SK-N-SH treated with all-trans-retinoic acid at 6 μM for 48 hours (cell line): ENCODE data around the gene TMEM131.

ENCODE experiments used
- ATAC-seq: fragments of 200-7000 bp; cut with Tn5 transposase; 3 replicates; pipeline ENCODE4 v1.9.1; 2020; ENCODE audit warnings: mild to moderate bottlenecking, moderate library complexity
- ARNTL ChIP-seq: fragments of 450-650 bp; formaldehyde crosslinking; IDR thresholded peaks from 2 replicates; pipeline ENCODE4 v1.5.0; 2020; ENCODE audit warnings: low read depth, mild to moderate bottlenecking, moderate library complexity, borderline replicate concordance
- BACH2 ChIP-seq: fragments of 250-450 bp; sonication (Bioruptor Pico); IDR thresholded peaks from 2 replicates; pipeline ENCODE4 v1.9.0; 2021; ENCODE audit warnings: mild to moderate bottlenecking, borderline replicate concordance
- CREB5 ChIP-seq: fragments of 250-450 bp; sonication (Bioruptor Pico); IDR thresholded peaks from 2 replicates; pipeline ENCODE4 v1.5.1; 2020; ENCODE audit warnings: low read depth, mild to moderate bottlenecking, moderate library complexity
- CSDC2 ChIP-seq: fragments of 250-450 bp; sonication (Bioruptor Pico); IDR thresholded peaks from 2 replicates; pipeline ENCODE4 v1.5.0; 2020; ENCODE audit warnings: mild to moderate bottlenecking, moderate library complexity
- CSRNP3 ChIP-seq: fragments of 250-450 bp; sonication (Bioruptor Pico); IDR thresholded peaks from 2 replicates; pipeline ENCODE4 v1.5.1; 2021; ENCODE audit warnings: mild to moderate bottlenecking, moderate library complexity
- ESRRG ChIP-seq: fragments of 250-450 bp; sonication (Bioruptor Pico); IDR thresholded peaks from 2 replicates; pipeline ENCODE4 v1.6.1; 2021; ENCODE audit warnings: mild to moderate bottlenecking
- GLIS3 ChIP-seq: fragments of 250-450 bp; sonication (Bioruptor Pico); IDR thresholded peaks from 2 replicates; pipeline ENCODE4 v1.5.0; 2020; ENCODE audit warnings: mild to moderate bottlenecking, moderate library complexity
- ISL1 ChIP-seq: fragments of 250-450 bp; sonication (Bioruptor Pico); IDR thresholded peaks from 2 replicates; pipeline ENCODE4 v2.1.2; 2022; ENCODE audit warnings: mild to moderate bottlenecking, moderate library complexity
- OSR1 ChIP-seq: fragments of 250-450 bp; sonication (Bioruptor Pico); IDR thresholded peaks from 2 replicates; pipeline ENCODE4 v1.8.0; 2022; ENCODE audit warnings: moderate library complexity, mild to moderate bottlenecking, inconsistent platforms
- PATZ1 ChIP-seq: fragments of 250-450 bp; sonication (Bioruptor Pico); IDR thresholded peaks from 2 replicates; pipeline ENCODE4 v1.8.0; 2020; ENCODE audit warnings: mild to moderate bottlenecking, moderate library complexity, borderline replicate concordance
- POU6F1 ChIP-seq: fragments of 250-450 bp; sonication (Bioruptor Pico); IDR thresholded peaks from 2 replicates; pipeline ENCODE4 v1.8.0; 2021; ENCODE audit warnings: low read depth, mild to moderate bottlenecking, moderate library complexity, borderline replicate concordance
- PPARA ChIP-seq: fragments of 250-450 bp; sonication (Bioruptor Pico); IDR thresholded peaks from 2 replicates; pipeline ENCODE4 v1.5.0; 2020; ENCODE audit warnings: mild to moderate bottlenecking, borderline replicate concordance
- RARB ChIP-seq: fragments of 250-450 bp; sonication (Bioruptor Pico); IDR thresholded peaks from 2 replicates; pipeline ENCODE4 v1.8.0; 2021; ENCODE audit warnings: mild to moderate bottlenecking, moderate library complexity
- SNAI2 ChIP-seq: fragments of 250-450 bp; sonication (Bioruptor Pico); IDR thresholded peaks from 2 replicates; pipeline ENCODE4 v1.5.0; 2020; ENCODE audit warnings: mild to moderate bottlenecking, moderate library complexity
- TCF4 ChIP-seq: fragments of 250-450 bp; sonication (Bioruptor Pico); IDR thresholded peaks from 2 replicates; pipeline ENCODE4 v1.8.0; 2021; ENCODE audit warnings: mild to moderate bottlenecking, moderate library complexity, borderline replicate concordance
- TSHZ2 ChIP-seq: fragments of 250-450 bp; sonication (Bioruptor Pico); IDR thresholded peaks from 2 replicates; pipeline ENCODE4 v1.5.0; 2020; ENCODE audit warnings: mild to moderate bottlenecking, moderate library complexity
- ZC3H10 ChIP-seq: fragments of 250-450 bp; sonication (Bioruptor Pico); IDR thresholded peaks from 2 replicates; pipeline ENCODE4 v1.5.1; 2021; ENCODE audit warnings: mild to moderate bottlenecking, moderate library complexity
- ZFP3 ChIP-seq: fragments of 250-450 bp; sonication (Bioruptor Pico); IDR thresholded peaks from 2 replicates; pipeline ENCODE4 v1.5.0; 2020; ENCODE audit warnings: mild to moderate bottlenecking, moderate library complexity
- ZFP30 ChIP-seq: fragments of 450-650 bp; formaldehyde crosslinking; IDR thresholded peaks from 2 replicates; pipeline ENCODE4 v1.5.0; 2022; ENCODE audit warnings: mild to moderate bottlenecking, moderate library complexity

The TMEM131 gene

GRCh38 chr2:97747716-97748115 is 248.0 kb downstream of the TMEM131 start:
- no peak for ATAC-seq
- TF ChIP-seq CSDC2 (CRISPR knock-in tag), result no peak
- TF ChIP-seq RARB (CRISPR knock-in tag), result no peak
- TF ChIP-seq ZFP30, result no peak
- no peak for TF ChIP-seq PATZ1
- TF ChIP-seq ISL1 (CRISPR knock-in tag), result no peak
- TF ChIP-seq CREB5 (CRISPR knock-in tag), result no peak
- TF ChIP-seq OSR1 (CRISPR knock-in tag), result no peak
- no peak for TF ChIP-seq ZFP3 (CRISPR knock-in tag)
- no peak for TF ChIP-seq SNAI2
- no peak for TF ChIP-seq POU6F1 (CRISPR knock-in tag)
- no peak for TF ChIP-seq TSHZ2
- no peak for TF ChIP-seq BACH2
- TF ChIP-seq TCF4 (CRISPR knock-in tag), result no peak
- TF ChIP-seq ESRRG (CRISPR knock-in tag), result no peak
- TF ChIP-seq GLIS3, result no peak
- no peak for TF ChIP-seq ZC3H10 (CRISPR knock-in tag)
- no peak for TF ChIP-seq ARNTL
- TF ChIP-seq PPARA, result no peak
- TF ChIP-seq CSRNP3 (CRISPR knock-in tag), result no peak
- TF ChIP-seq, all 23 proteins: peak for 0

GRCh38 chr2:97747285-97747684 is 248.5 kb downstream of the TMEM131 start:
- TF ChIP-seq CREB5 (CRISPR knock-in tag) (no peak), ZC3H10 (CRISPR knock-in tag) (no peak), GLIS3 (no peak), TSHZ2 (no peak), RARB (CRISPR knock-in tag) (no peak)
- no peak for ATAC-seq
